Endothelial cell of umbilical vein (primary cell): ENCODE data around the gene PHF1. TPM values are rescaled to one million over a fixed set of nuclear protein-coding genes. Genes with fewer than 3 reads are reported as not detected.

ENCODE experiments used
- BruUV-seq: library from RNA; stranded (reverse); fragments of 400-500 nt; replicated peaks from 2 replicates; lab custom pipeline; 2021; lab: Mats Ljungman, UMichigan
- CTCF ChIA-PET: fragments of 300-600, 350-600 bp; sonication (Branson Sonifier 250); formaldehyde crosslinking; loops from one replicate; lab custom pipeline; 2021; ENCODE audit warnings: antibody characterized with exemption, inconsistent platforms; lab: Charles Lee
- POLR2A ChIA-PET: fragments of 300-600, 350-600 bp; sonication (Branson Sonifier 250); formaldehyde crosslinking; loops from one replicate; lab custom pipeline; 2021; ENCODE audit warnings: antibody characterized with exemption, inconsistent platforms; lab: Charles Lee
- DNase-seq: peaks from one replicate; pipeline ENCODE4 v3.0.0-alpha.2; 2011; ENCODE audit warnings: low read depth, low spot score
- FAIRE-seq: peaks from 2 replicates; lab custom pipeline; 2011; peaks lifted over from hg19 to GRCh38; lab: Jason Lieb, UNC
- H2AFZ ChIP-seq: 2 replicates; pipeline ENCODE4 v1.6.0; 2012; ENCODE audit warnings: low read depth, low read length, control low read depth, inconsistent platforms
- H3K27ac ChIP-seq: 2 replicates; pipeline ENCODE4 v1.5.1; 2011; ENCODE audit warnings: low read depth, mild to moderate bottlenecking, control low read depth, low read length, moderate library complexity; ENCODE audit not compliant: insufficient read depth
- H3K27me3 ChIP-seq, 2 experiments: 2 replicates each; pipeline versions ENCODE4 v1.6.0 to v1.6.1; 2011; ENCODE audit warnings: low read length in 2 of 2, mixed read lengths in 1 of 2; ENCODE audit not compliant: control insufficient read depth in 2 of 2, insufficient read depth in 2 of 2
- H3K36me3 ChIP-seq, 2 experiments: 2 replicates in 1 of 2; 3 replicates in 1 of 2; pipeline ENCODE4 v1.5.1; 2011; ENCODE audit warnings: low read length in 2 of 2, mild to moderate bottlenecking in 1 of 2, moderate library complexity in 1 of 2; ENCODE audit not compliant: control insufficient read depth in 2 of 2, insufficient read depth in 2 of 2; ENCODE audit errors: extremely low read depth in 1 of 2
- H3K4me1 ChIP-seq: 3 replicates; pipeline ENCODE4 v1.5.1; 2011; ENCODE audit warnings: mild to moderate bottlenecking, low read length; ENCODE audit not compliant: control insufficient read depth, insufficient read depth; ENCODE audit errors: extremely low read depth
- H3K4me2 ChIP-seq: 2 replicates; pipeline ENCODE4 v1.6.1; 2011; ENCODE audit warnings: low read length, control low read depth, mixed read lengths; ENCODE audit not compliant: insufficient read depth
- H3K4me3 ChIP-seq, 3 experiments: fragments of 200-600 bp in 1 of 3; sonication (generic), shearing (Covaris generic) in 1 of 3; replicated peaks in 1 of 3; 2 replicates each; pipeline ENCODE4 v1.5.1; 2011 to 2016; ENCODE audit warnings: control low read depth in 3 of 3, low read length in 3 of 3, mild to moderate bottlenecking in 2 of 3, inconsistent platforms in 1 of 3, low read depth in 1 of 3, moderate library complexity in 1 of 3; ENCODE audit not compliant: insufficient read depth in 1 of 3
- H3K79me2 ChIP-seq: 2 replicates; pipeline ENCODE4 v1.6.0; 2012; ENCODE audit warnings: low read length, inconsistent platforms; ENCODE audit not compliant: control insufficient read depth, insufficient read depth
- H3K9ac ChIP-seq: replicated peaks from 2 replicates; pipeline ENCODE3; 2011; ENCODE audit warnings: low read length, control low read depth; ENCODE audit not compliant: insufficient read depth; ENCODE audit errors: extremely low read depth
- H3K9me1 ChIP-seq: replicated peaks from 3 replicates; pipeline ENCODE4 v1.6.0; 2011; ENCODE audit warnings: mild to moderate bottlenecking, low read length; ENCODE audit not compliant: control insufficient read depth, insufficient read depth; ENCODE audit errors: extremely low read depth
- H3K9me3 ChIP-seq: replicated peaks from 2 replicates; pipeline ENCODE4 v1.5.1; 2012; ENCODE audit warnings: low read length, inconsistent platforms; ENCODE audit not compliant: control insufficient read depth, insufficient read depth
- H4K20me1 ChIP-seq: replicated peaks from 2 replicates; pipeline ENCODE3; 2011; ENCODE audit warnings: mild to moderate bottlenecking, low read length; ENCODE audit not compliant: control insufficient read depth, insufficient read depth; ENCODE audit errors: extremely low read depth
- CTCF ChIP-seq, 2 donors: IDR thresholded peaks; 1 replicate in 1 of 2; 2 replicates in 1 of 2; pipeline ENCODE4 v1.5.1; 2011; ENCODE audit warnings: low read length in 2 of 2, mild to moderate bottlenecking in 2 of 2, moderate library complexity in 2 of 2, control low read depth in 1 of 2, inconsistent platforms in 1 of 2, low read depth in 1 of 2; ENCODE audit not compliant: insufficient read depth in 1 of 2; ENCODE audit errors: extremely low read depth in 1 of 2
- EZH2 ChIP-seq: IDR thresholded peaks from 2 replicates; pipeline ENCODE4 v1.6.1; 2012; ENCODE audit warnings: borderline replicate concordance, low read depth, mild to moderate bottlenecking, moderate library complexity, low read length, inconsistent platforms; ENCODE audit not compliant: severe bottlenecking
- FOS ChIP-seq: IDR thresholded peaks from 2 replicates; pipeline ENCODE4 v1.6.1; 2011; ENCODE audit warnings: mild to moderate bottlenecking, low read length, moderate library complexity, borderline replicate concordance; ENCODE audit not compliant: insufficient read depth
- GATA2 ChIP-seq: IDR thresholded peaks from 2 replicates; pipeline ENCODE4 v1.7.0; 2011; ENCODE audit warnings: low read depth, mild to moderate bottlenecking, moderate library complexity, mixed read lengths, low read length; ENCODE audit not compliant: insufficient read length, insufficient read depth
- JUN ChIP-seq: IDR thresholded peaks from 2 replicates; pipeline ENCODE4 v1.6.1; 2011; ENCODE audit warnings: borderline replicate concordance, low read depth; ENCODE audit not compliant: insufficient read length, insufficient read depth
- MAX ChIP-seq: IDR thresholded peaks from 2 replicates; pipeline ENCODE4 v1.6.1; 2011; ENCODE audit not compliant: insufficient read depth, insufficient read length
- MYC ChIP-seq: IDR thresholded peaks from one replicate; pipeline ENCODE4 v1.6.1; 2011; ENCODE audit warnings: mild to moderate bottlenecking, low read depth, low read length
- POLR2A ChIP-seq: IDR thresholded peaks from 2 replicates; pipeline ENCODE4 v1.6.1; 2012; ENCODE audit warnings: low read depth, mild to moderate bottlenecking, control low read depth, low read length
- POLR2AphosphoS5 ChIP-seq: IDR thresholded peaks from 2 replicates; pipeline ENCODE4 v1.6.1; 2012; ENCODE audit warnings: low read depth, mild to moderate bottlenecking, control low read depth, low read length, moderate library complexity; ENCODE audit not compliant: insufficient read depth
- dilution Hi-C: fragments of 300-500 bp; cut with MboI; formaldehyde crosslinking; loops from one replicate; pipeline ENCODE4 v1.15.0; 2019; ENCODE audit warnings: low sequenced_read_pairs; ENCODE audit not compliant: extremely low pct_ligation_motif_present
- intact Hi-C: fragments of 100-400 bp; cut with micrococcal nuclease; formaldehyde crosslinking; loops from one replicate; pipeline ENCODE4 v1.10.0; 2022
- polyA plus RNA-seq, 4 experiments: library from polyadenylated mRNA; depleted of rRNA in 3 of 4; stranded (reverse) in 3 of 4; unstranded in 1 of 4; fragments of >200 nt; gene quantifications; 2 replicates each; pipeline versions ENCODE4 v1.2.1 to v1.2.3, GENCODE V29; 2011 to 2012; ENCODE audit warnings: missing spikeins in 1 of 4
- total RNA-seq: library from RNA; stranded (reverse); gene quantifications from 2 replicates; pipeline ENCODE4 v1.2.3, GENCODE V29; 2021

PHF1 gene
- total and polyA plus RNA-seq, 2 donors (not counting 3 experiments of a cell fraction or from before 2014, with no cell fraction given): 32.5 to 53.1 TPM

GRCh38 chr6:33426590-33427511, 16.0 kb downstream of the PHF1 start:
- Histone ChIP-seq H3K27me3 (peaks cover 9 to 14% of the 10 kb centered on the region in 2 experiments), H3K4me1 (peaks cover 33% of the 10 kb centered on the region), H3K9me1 (no peaks in the 10 kb centered on the region), H3K27ac (no peak overlapping the region), H3K9ac (no peak overlapping the region), H3K79me2 (no peaks in the 10 kb centered on the region), H4K20me1 (no peaks in the 10 kb centered on the region), H3K4me3 (peak overlapping the region in 2 of 3 experiments; percentile 54 to 70), H3K36me3 (no peaks in the 10 kb centered on the region), H3K9me3 (no peaks in the 10 kb centered on the region), H2AFZ (peak overlapping the region; percentile 48), H3K4me2 (peak overlapping the region; percentile 66)
- no TSS peak for BruUV-seq
- DNase-seq: no peak
- ChIA-PET CTCF (interaction anchor here (0.8 to 2.5 kb wide), 7 partner anchors 10 to 270 kb away, joined by 3 to 15 read pairs (median 5); partner anchors contain the start of genes B3GALT4 and CUTA), POLR2A (interaction anchor here (0.7 to 0.8 kb wide), 2 partner anchors 109 to 1916 kb away, joined by 3 to 6 read pairs; partner anchors contain the start of gene ZBTB22)
- intact Hi-C loops (loop anchor here (1.0 to 5.0 kb wide), 3 partner anchors 36 to 155 kb away; partner anchors contain the start of genes BAK1, KIFC1, RPS18 and VPS52), dilution Hi-C loops (no loop called here)
- FAIRE-seq: peak; percentile 53
- no peak for TF ChIP-seq FOS
- no peak for TF ChIP-seq MAX
- no peak for TF ChIP-seq POLR2AphosphoS5
- no peak for TF ChIP-seq EZH2
- TF ChIP-seq POLR2A: no peak
- no peak for TF ChIP-seq CTCF (IDR thresholded peaks at IDR 0.05; ENCODE audit: extremely low read depth in 1 of 2, insufficient read depth in 1 of 2, low read depth in 1 of 2, low read length in 2 of 2)
- no peak for TF ChIP-seq GATA2
- no peak for TF ChIP-seq JUN
- TF ChIP-seq MYC: no peak
